ENCODE measurements around the gene ATG16L2.
"Not testable (repeated sequence)": the region's sequence is repeated elsewhere in the genome, so short reads cannot be mapped to it uniquely, and the experiment has no call there.

The ATG16L2 gene

DNA sequence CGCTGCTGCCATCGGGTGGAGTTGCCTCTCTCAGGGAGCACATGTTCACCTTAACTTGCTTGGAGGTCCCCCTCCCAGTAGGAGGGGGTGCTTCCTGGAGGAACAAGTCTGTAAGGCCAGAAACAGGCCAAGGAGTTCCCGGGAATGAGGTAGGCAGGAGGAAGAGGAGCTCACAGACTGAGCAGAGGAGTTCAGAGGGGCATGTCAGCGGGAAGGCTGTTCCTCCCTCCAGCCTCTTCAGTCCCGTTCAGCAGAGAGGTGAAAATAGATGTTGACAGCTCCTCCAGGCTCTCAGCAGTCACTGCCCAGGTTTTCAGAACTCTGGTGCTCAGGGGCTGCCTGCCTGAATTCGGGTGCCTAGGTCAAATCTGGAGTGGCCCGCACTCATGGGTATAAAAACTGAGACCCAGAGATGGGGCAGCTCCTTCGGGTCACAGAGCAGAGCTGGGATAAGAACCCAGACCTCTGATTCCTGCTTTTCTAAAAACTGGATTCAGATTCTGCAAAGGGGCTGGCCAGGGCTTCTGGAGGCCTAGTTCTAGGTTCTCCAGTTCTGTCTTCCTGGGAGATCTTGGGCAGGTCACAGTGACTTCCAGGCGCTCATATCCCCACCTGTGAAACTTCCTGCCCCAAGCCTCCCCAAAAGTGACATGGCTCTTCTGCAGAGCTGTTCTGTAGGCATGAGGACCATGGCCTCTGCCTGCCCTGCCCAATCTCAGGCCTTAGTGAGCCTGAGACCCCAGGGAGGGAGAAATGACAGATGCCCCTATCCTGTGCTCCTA lies 18.3 kb downstream of the ATG16L2 start:
- peak in 2 of 42 donors; percentile 32 to 36 for DNase-seq
- intact Hi-C loops (cut with DNase I): loop anchor here (5.0 to 10.0 kb wide), 2 partner anchors 312 to 345 kb away; partner anchors contain the start of gene FCHSD2

GRCh38 chr11:72833083-72833733 lies 19.0 kb downstream of the ATG16L2 start:
- DNase-seq: peak in 2 of 42 donors; percentile 29 to 31
- intact Hi-C loops (cut with DNase I): loop anchor here (5.0 to 10.0 kb wide), 2 partner anchors 312 to 344 kb away; partner anchors contain the start of gene FCHSD2

DNA sequence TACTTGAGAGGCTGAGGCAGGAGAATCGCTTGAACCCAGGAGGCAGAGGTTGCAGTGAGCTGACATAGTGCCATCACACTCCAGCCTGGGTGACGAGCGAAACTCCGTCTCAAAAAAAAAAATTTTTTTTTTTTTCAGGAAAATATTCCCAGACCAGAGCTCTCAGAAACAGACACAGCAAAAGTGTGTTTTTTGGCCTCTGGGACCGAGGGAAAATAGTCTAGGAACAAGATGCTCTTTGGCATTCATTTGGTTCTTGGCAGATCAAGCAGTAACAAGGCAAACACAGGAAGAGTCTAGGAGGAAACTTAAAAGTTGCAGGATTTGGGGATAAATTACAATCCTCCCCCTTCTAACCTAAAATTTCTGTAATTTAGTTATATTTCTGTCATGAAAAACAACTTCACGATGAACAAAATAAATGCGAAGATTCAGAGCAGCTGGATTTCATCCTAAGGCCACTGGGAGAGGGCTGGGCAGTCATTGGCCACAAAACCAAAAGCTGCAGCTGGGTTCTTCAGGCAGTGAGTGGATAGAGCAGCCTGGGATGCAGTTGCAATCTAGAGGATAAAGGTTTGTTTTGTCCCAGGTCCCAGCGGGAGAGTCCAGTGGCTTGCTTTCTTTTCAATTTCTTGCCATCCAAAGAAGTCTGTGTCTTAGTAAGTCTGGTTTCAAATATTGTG lies 19.7 kb downstream of the ATG16L2 start:
- intact Hi-C loops (cut with DNase I): loop anchor here (5.0 to 10.0 kb wide), 2 partner anchors 311 to 343 kb away; partner anchors contain the start of gene FCHSD2
- DNase-seq: peak in 24 of 42 donors; percentile 37 to 78 (median 58)

DNA sequence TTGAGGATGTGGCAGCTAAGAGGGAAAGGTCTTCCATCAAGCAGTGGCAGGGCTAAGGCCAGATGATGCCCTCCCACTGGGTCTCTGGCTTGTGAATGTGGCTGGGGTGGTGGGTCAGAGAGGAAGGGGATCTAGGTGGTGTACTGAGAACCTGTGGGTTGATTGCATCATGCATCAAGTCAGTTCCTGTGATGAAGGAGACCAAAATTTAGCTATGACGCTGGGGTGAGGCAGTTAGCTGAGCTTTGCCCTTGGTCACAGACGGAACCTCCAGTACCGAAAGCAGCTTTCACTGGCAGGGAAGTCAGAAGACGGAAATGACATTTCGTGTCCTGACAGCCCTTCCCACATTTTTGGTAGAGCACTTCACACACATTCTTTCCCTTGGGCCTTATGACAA lies 20.7 kb downstream of the ATG16L2 start:
- peak in 3 of 42 donors; percentile 11 to 40 (median 31) for DNase-seq
- intact Hi-C loops (cut with DNase I): loop anchor here (5.0 to 10.0 kb wide), 2 partner anchors 310 to 342 kb away; partner anchors contain the start of gene FCHSD2

DNA sequence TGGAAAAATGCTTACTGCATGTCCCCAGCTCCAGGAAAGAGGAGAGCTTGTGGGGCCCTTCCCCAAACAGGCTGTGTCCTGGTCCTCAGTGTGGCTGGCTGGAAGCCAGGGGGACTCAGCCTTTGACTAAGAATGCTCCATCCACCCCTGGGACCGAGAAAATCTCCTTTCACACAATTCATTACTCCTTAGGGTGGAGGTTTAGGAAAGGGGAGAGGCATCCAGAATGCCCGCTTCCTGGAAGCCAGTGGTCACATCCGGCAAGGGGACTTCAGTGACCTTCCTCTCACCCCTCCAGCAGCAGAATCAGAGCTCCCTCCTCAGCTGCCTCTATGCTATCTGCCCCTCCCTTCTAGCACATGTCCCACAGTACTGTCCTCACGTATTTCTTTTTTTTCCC lies 21.9 kb downstream of the ATG16L2 start:
- intact Hi-C loops (cut with DNase I): loop anchor here (10.0 kb wide), 1 partner anchor 309 kb away; the partner anchor contains the start of gene FCHSD2
- DNase-seq: peak in 3 of 42 donors; percentile 18 to 33 (median 32)

- DNase-seq: peak in 1 of 42 donors; percentile 18
These were observed 24.6 kb downstream of the ATG16L2 start for GRCh38 chr11:72838691-72839305.

GRCh38 chr11:72840780-72841179 lies 26.6 kb downstream of the ATG16L2 start:
- DNase-seq: no peak

More at GRCh38 chr11:72838691-72839305, 24.6 kb downstream of the ATG16L2 start:
- intact Hi-C loops (cut with DNase I): loop anchor here (10.0 kb wide), 1 partner anchor 306 kb away; the partner anchor contains the start of gene FCHSD2

GRCh38 chr11:72841397-72841796 lies 27.2 kb downstream of the ATG16L2 start:
- intact Hi-C loops (cut with DNase I): no loop called here
- no peak for DNase-seq

More at GRCh38 chr11:72840780-72841179, 26.6 kb downstream of the ATG16L2 start:
- intact Hi-C loops (cut with DNase I): no loop called here

DNA sequence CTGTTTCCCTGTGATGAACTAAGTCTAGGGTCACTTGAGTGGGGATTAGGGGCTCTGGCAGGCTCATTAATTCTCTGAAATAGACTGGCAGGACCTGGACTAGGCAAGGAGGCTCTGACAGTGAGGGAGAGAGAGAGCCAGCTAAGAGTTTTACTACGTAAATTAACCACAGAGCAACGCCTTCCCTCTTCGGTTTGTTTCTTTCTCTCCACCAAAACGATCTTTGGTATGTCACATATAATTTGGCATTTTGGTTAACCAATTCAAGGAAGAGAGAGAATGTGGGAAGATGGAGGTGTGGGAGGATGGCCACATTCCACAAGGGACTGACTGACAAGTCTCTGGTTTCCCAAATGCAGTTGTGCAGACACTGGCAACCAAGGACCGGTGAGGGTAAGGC lies 27.9 kb downstream of the ATG16L2 start:
- intact Hi-C loops (cut with DNase I): no loop called here
- DNase-seq: no peak

DNA sequence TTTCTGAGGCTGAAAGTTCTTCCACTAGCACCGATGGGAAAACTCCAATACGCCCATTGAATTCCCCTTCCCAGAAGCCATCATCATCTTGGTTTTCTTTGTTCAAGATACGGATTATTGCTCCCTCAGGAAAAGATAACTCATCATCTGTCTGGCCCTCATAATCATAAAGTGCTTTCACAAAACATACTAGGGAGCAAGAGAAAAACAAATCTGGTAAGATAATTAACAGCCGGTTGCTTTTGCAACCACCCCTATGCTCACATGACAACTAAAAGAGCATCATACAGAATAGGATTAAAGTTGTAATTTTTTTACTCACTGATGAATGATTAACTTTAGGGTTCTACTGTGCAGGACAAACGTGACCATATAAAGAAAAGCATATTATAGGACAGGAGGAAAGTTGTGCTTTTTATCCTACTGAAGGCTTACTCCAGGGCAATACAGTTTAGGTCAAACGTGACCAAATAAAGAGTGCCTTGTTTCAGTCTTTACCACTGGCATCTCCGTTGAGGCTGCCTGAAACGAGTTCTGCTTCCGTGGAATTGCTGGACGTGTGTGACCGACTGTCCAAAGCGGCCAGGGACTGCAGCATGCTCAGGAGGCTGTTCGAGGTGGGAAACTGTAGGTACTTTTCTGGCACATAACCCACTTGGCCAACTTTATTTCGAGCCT lies 28.6 kb downstream of the ATG16L2 start:
- intact Hi-C loops (cut with DNase I): no loop called here
- DNase-seq: peak in 1 of 42 donors; percentile 31

DNA sequence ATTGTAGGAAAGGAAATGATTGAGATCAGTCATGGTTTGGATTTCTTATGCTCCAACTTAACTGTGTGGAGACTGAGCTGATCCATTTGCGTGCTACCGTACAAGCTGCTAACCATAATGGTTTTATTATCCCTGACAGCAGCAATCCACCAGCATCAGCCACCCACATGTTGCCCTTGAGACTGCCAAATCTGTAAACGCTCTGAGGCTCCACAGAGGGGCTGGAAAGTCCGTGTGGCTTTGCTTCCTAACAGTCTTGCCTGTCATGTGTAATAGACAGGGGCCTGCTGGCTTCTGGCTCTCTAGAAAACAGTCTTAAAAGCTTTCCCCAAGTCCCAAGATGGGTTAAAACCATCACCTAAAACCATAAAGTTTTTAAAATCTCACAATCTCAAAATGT lies 30.1 kb downstream of the ATG16L2 start:
- DNase-seq: peak in 2 of 42 donors; percentile 33 to 42
- intact Hi-C loops (cut with DNase I): no loop called here

DNA sequence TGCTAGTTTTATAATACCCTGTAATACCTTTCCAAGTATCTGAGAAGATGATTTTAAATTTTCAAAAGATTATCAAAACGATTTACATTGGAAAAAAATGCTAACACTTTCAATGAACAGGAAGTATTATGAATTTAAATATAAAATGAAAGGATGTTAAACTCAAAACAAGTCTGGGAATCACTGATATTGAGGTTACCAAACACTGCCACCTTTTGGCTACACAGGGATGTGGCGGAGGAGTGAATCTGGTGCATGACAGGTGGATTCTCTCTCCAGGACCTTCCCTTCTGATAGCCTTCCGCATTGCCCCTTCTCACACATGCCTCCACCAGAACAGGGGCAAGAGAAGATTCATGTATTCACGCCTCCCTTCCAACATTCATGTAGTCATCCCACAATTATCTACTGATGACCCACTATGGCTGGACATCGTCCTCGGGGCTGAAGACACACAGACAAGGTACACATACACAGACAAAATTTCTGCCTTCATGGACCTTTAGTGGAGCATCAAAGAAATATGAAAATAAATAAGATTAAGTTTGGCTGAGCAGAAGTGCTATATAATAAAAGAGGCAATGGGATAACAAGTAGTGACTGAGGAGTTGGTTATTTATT lies 34.7 kb downstream of the ATG16L2 start:
- intact Hi-C loops (cut with DNase I): no loop called here
- peak in 13 of 42 donors; percentile 33 to 72 (median 51) for DNase-seq

DNA sequence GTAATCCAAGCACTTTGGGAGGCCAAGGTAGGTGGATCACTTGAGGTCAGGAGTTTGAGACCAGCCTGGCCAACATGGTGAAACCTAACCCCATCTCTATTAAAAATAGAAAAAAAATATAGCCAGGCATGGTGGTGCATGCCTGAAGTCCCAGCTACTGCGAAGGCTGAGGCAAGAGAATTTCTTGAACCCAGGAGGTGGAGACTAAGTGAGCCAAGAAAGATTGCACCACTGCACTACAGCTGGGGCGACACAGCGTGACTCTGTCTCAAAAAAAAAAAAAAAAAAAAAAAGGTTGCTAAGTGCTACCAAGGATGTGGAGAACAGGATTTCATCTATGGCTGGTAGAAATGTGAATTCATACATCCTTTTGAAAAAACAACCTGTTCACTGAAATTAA lies 36.6 kb downstream of the ATG16L2 start:
- intact Hi-C loops (cut with DNase I): no loop called here
- no peak for DNase-seq

GRCh38 chr11:72851726-72852125 lies 37.5 kb downstream of the ATG16L2 start:
- intact Hi-C loops (cut with DNase I): no loop called here
- DNase-seq: no peak

DNA sequence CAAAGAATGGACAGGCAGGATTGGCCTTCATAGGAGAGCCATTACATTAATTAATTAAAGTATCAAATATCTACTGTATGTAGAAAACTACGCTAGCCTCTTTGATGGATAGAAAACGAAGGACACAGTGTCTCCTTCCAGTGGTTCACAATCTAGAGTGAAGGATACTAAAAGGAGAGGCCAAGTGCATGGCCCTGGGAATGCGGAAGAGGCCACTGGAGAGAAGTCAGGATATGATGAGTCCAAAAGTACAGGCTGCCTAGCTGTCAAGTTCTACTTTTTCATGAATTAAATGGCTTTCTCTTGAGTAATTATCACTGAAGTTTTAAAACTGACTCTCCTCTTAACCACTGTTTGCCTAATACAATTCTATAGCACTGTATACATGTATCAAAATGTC lies 41.9 kb downstream of the ATG16L2 start:
- no peak for DNase-seq
- intact Hi-C loops (cut with DNase I): no loop called here

DNA sequence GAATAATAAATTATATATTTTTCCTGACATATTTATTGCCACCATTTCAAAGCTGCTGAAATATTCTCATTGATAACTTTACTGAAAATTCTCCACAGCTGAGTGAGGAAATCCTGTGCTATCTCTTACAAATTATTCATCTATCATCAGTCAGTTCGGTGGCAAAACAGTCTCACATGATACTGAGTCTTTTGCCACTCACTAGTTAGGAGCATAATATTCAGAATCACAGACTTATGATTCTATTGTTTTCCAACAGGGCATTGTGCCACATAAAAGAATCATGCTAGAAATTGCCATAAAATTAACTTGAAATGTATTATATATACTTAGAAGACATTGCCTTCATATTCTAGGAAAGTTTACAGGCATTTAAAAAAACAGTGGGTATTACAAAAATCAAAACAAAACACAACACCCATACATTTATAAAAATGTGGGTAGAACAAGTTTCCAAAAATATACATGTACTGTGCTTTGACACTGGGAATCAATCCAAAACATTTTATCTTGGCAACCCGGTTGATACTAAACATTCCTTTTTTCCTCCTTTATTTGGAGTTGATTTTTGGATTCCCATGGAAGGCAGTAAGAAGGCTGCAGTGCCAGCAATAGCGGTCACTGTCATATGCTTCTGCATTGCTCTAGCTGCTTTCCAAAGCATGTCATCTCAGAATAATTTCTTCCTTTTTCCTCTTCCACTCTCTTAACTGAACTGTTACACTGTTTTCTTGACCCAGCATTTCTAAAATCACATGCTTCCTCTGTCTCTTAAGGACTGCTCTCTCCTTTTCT lies 42.5 kb downstream of the ATG16L2 start:
- DNase-seq: no peak
- intact Hi-C loops (cut with DNase I): no loop called here

DNA sequence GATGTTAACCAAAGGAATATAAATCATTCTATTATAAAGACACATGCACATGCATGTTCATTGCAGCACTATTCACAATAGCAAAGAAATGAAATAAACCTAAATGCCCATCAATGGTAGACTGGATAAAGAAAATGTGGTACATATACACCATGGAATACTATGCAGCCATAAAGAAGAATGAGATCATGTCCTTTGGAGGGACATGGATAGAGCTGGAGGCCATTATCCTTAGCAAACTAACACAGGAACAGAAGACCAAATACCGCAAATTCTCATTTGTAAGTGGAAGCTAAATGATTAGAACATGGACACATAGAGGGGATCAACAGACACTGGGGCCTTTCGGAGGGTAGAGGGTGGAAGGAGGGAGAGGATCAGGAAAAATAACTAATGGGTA lies 44.1 kb downstream of the ATG16L2 start:
- DNase-seq; intact Hi-C loops (cut with DNase I): not testable (repeated sequence)

Measured in head of caudate nucleus (tissue), 42 donors.